Measurements from ENCODE around the gene NEK2. TPM values are rescaled to one million over a fixed set of nuclear protein-coding genes. Genes with fewer than 3 reads are reported as not detected.

Gene NEK2
- total and polyA plus RNA-seq, 2 donors (not counting 1 experiment from before 2014, with no cell fraction given): 0.09 TPM; not detected in 1

- Histone ChIP-seq H3K4me2 (replicated peaks; ENCODE audit: low read depth, low read length, poor library complexity, severe bottlenecking) (no peak overlapping the region), H3K27ac (ENCODE audit: low read length in 2 of 2) (no peak overlapping the region), H3K9ac (ENCODE audit: low read length) (no peak overlapping the region), H3K27me3 (replicated peaks in 1 of 4; ENCODE audit: control extremely low read depth in 1 of 4, control insufficient read depth in 3 of 4, insufficient read depth in 4 of 4, low read length in 3 of 4) (no peaks in the 10 kb centered on the region), H3K79me2 (ENCODE audit: control insufficient read depth, insufficient read depth, low read length) (no peaks in the 10 kb centered on the region), H3K4me1 (ENCODE audit: control insufficient read depth in 2 of 2, insufficient read depth in 2 of 2, low read length in 2 of 2) (peaks cover 0 to 3% of the 10 kb centered on the region in 2 donors), H4K20me1 (ENCODE audit: control insufficient read depth, insufficient read depth, low read length, poor library complexity, severe bottlenecking) (no peaks in the 10 kb centered on the region), H2AFZ (ENCODE audit: insufficient read depth, low read depth, low read length, poor library complexity, severe bottlenecking) (no peak overlapping the region), H3K36me3 (replicated peaks in 1 of 2; ENCODE audit: control extremely low read depth in 1 of 2, control insufficient read depth in 1 of 2, extremely low read depth in 1 of 2, insufficient read depth in 2 of 2, low read length in 1 of 2) (no peaks in the 10 kb centered on the region), H3K9me3 (ENCODE audit: control extremely low read depth in 1 of 3, control insufficient read depth in 2 of 3, insufficient read depth in 1 of 3, low read length in 2 of 3) (no peaks in the 10 kb centered on the region), H3K4me3 (ENCODE audit: control extremely low read depth in 1 of 5, extremely low read depth in 1 of 5, insufficient read depth in 1 of 5, low read depth in 2 of 5, low read length in 4 of 5) (no peak overlapping the region)
- Mint-ChIP-seq H3K4me3 (no peak overlapping the region), H3K9me3 (ENCODE audit: insufficient read depth) (no peaks in the 10 kb centered on the region), H3K4me1 (peaks cover 8% of the 10 kb centered on the region), H3K27me3 (no peaks in the 10 kb centered on the region), H3K27ac (no peak overlapping the region)
- intact Hi-C loops (cut with micrococcal nuclease): no loop called here
- DNase-seq: no peak
- 83% methylated on average over 3 of the region's 6 CpGs for WGBS (ENCODE audit: insufficient coverage)
- ChIA-PET POLR2A (no interaction called here), CTCF (no interaction called here)
- TF ChIP-seq EZH2 (IDR thresholded peaks at IDR 0.05; ENCODE audit: borderline replicate concordance, insufficient read depth, low read depth, low read length, poor library complexity, severe bottlenecking) (no peak), CTCF (IDR thresholded peaks at IDR 0.05) (no peak)
- ATAC-seq (ENCODE audit: low read depth): no peak
These were observed 35.3 kb upstream of the NEK2 start for GRCh38 chr1:211710566-211711314.

- Mint-ChIP-seq H3K27me3 (no peaks in the 10 kb centered on the region), H3K9me3 (ENCODE audit: insufficient read depth) (no peaks in the 10 kb centered on the region), H3K4me1 (peaks cover 8% of the 10 kb centered on the region), H3K27ac (no peak overlapping the region), H3K4me3 (no peak overlapping the region)
- Histone ChIP-seq H3K79me2 (ENCODE audit: control insufficient read depth, insufficient read depth, low read length) (no peaks in the 10 kb centered on the region), H3K4me2 (replicated peaks; ENCODE audit: low read depth, low read length, poor library complexity, severe bottlenecking) (no peak overlapping the region), H3K27ac (ENCODE audit: low read length in 2 of 2) (no peak overlapping the region), H3K9ac (ENCODE audit: low read length) (no peak overlapping the region), H3K36me3 (replicated peaks in 1 of 2; ENCODE audit: control extremely low read depth in 1 of 2, control insufficient read depth in 1 of 2, extremely low read depth in 1 of 2, insufficient read depth in 2 of 2, low read length in 1 of 2) (no peaks in the 10 kb centered on the region), H3K27me3 (replicated peaks in 1 of 4; ENCODE audit: control extremely low read depth in 1 of 4, control insufficient read depth in 3 of 4, insufficient read depth in 4 of 4, low read length in 3 of 4) (no peaks in the 10 kb centered on the region), H3K9me3 (ENCODE audit: control extremely low read depth in 1 of 3, control insufficient read depth in 2 of 3, insufficient read depth in 1 of 3, low read length in 2 of 3) (no peaks in the 10 kb centered on the region), H2AFZ (ENCODE audit: insufficient read depth, low read depth, low read length, poor library complexity, severe bottlenecking) (no peak overlapping the region), H3K4me1 (ENCODE audit: control insufficient read depth in 2 of 2, insufficient read depth in 2 of 2, low read length in 2 of 2) (peaks cover 0 to 3% of the 10 kb centered on the region in 2 donors), H3K4me3 (ENCODE audit: control extremely low read depth in 1 of 5, extremely low read depth in 1 of 5, insufficient read depth in 1 of 5, low read depth in 2 of 5, low read length in 4 of 5) (no peak overlapping the region), H4K20me1 (ENCODE audit: control insufficient read depth, insufficient read depth, low read length, poor library complexity, severe bottlenecking) (no peaks in the 10 kb centered on the region)
- WGBS (ENCODE audit: insufficient coverage): 60% methylated on average over 1 of the region's 4 CpGs
- TF ChIP-seq EZH2 (IDR thresholded peaks at IDR 0.05; ENCODE audit: borderline replicate concordance, insufficient read depth, low read depth, low read length, poor library complexity, severe bottlenecking): no peak
- CTCF ChIA-PET: interaction anchor here (0.7 to 2.3 kb wide), 3 partner anchors 10 to 209 kb away, joined by 3 to 15 read pairs (median 4); no protein-coding TSS in a partner anchor
- ATAC-seq (ENCODE audit: low read depth): no peak
- DNase-seq: no peak
- intact Hi-C loops (cut with micrococcal nuclease): no loop called here
- POLR2A ChIA-PET: no interaction called here
These were observed 33.5 kb upstream of the NEK2 start for GRCh38 chr1:211708926-211709325.

Measured in B cell (primary cell).